ENCODE measurements around the gene CTSZ. TPM values are rescaled to one million over a fixed set of nuclear protein-coding genes. Genes with fewer than 3 reads are reported as not detected.
A peak's percentile ranks its signal among the peaks of the same experiment; 100 is the strongest.
"Not testable (repeated sequence)": the region's sequence is repeated elsewhere in the genome, so short reads cannot be mapped to it uniquely, and the experiment has no call there.

The CTSZ gene
- total RNA-seq, 3 donors from 2014 or later: 135 to 238 (median 181) TPM

DNA sequence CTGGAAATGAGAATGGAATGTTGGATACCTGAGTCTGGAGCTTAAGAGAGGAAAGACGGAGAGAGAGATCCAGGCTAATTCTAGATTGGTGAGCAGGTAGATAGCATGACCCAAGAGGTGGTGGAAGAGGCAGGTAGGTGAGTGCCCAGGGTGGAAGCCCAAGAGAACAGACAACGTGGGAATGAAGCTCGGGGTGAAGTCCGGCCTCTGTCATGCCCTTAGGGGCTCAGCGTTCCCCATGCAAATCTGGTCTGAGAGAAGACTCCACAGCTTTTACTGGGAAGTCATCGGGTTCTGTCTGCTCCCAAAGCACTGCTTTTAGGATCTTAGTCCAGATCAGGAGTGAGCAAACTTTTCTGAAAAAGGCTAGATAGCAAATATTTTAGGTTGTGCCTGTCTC lies 22.4 kb downstream of the CTSZ start:
- Histone ChIP-seq H3K4me3 (no peak overlapping the region), H3K27ac (peak overlapping the region; percentile 22 to 38), H3K4me1 (peaks cover 0 to 2% of the 10 kb centered on the region in 2 donors), H3K27me3 (no peaks in the 10 kb centered on the region), H3K9me3 (no peaks in the 10 kb centered on the region), H3K36me3 (no peaks in the 10 kb centered on the region)
- TF ChIP-seq, protein P1, sequence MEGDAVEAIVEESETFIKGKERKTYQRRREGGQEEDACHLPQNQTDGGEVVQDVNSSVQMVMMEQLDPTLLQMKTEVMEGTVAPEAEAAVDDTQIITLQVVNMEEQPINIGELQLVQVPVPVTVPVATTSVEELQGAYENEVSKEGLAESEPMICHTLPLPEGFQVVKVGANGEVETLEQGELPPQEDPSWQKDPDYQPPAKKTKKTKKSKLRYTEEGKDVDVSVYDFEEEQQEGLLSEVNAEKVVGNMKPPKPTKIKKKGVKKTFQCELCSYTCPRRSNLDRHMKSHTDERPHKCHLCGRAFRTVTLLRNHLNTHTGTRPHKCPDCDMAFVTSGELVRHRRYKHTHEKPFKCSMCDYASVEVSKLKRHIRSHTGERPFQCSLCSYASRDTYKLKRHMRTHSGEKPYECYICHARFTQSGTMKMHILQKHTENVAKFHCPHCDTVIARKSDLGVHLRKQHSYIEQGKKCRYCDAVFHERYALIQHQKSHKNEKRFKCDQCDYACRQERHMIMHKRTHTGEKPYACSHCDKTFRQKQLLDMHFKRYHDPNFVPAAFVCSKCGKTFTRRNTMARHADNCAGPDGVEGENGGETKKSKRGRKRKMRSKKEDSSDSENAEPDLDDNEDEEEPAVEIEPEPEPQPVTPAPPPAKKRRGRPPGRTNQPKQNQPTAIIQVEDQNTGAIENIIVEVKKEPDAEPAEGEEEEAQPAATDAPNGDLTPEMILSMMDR (IDR thresholded peaks at IDR 0.05): no peak
- TF ChIP-seq POLR2AphosphoS5 (IDR thresholded peaks at IDR 0.05): no peak
- TF ChIP-seq POLR2A (IDR thresholded peaks at IDR 0.05): no peak
- intact Hi-C loops (cut with DNase I; ENCODE audit: low total_unique reads): loop anchor here (5.0 to 10.0 kb wide), 2 partner anchors 58 to 90 kb away; partner anchors contain the start of gene PRELID3B
- DNase-seq (ENCODE audit: low spot score in 2 of 2): no peak

DNA sequence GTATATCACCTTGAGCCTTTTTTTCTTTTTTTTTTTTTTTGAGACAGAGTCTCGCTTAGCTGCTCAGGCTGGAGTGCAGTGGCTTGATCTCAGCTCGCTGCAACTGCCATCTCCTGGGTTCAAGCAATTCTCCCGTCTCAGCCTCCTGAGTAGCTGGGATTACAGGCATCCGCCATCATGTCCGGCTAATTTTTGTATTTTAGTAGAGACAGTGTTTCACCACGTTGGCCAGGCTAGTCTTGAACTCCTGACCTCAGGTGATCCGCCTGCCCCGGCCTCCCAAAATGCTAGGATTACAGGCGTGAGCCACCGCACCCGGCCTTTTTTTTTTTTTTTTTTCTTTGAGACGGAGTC lies 24.0 kb downstream of the CTSZ start:
- H3K4me3 ChIP-seq; DNase-seq (ENCODE audit: low spot score in 2 of 2); H3K27me3 ChIP-seq; H3K27ac ChIP-seq; H3K36me3 ChIP-seq; H3K4me1 ChIP-seq; H3K9me3 ChIP-seq: not testable (repeated sequence)
- intact Hi-C loops (cut with DNase I; ENCODE audit: low total_unique reads): loop anchor here (5.0 to 10.0 kb wide), 2 partner anchors 59 to 88 kb away; partner anchors contain the start of gene PRELID3B

DNA sequence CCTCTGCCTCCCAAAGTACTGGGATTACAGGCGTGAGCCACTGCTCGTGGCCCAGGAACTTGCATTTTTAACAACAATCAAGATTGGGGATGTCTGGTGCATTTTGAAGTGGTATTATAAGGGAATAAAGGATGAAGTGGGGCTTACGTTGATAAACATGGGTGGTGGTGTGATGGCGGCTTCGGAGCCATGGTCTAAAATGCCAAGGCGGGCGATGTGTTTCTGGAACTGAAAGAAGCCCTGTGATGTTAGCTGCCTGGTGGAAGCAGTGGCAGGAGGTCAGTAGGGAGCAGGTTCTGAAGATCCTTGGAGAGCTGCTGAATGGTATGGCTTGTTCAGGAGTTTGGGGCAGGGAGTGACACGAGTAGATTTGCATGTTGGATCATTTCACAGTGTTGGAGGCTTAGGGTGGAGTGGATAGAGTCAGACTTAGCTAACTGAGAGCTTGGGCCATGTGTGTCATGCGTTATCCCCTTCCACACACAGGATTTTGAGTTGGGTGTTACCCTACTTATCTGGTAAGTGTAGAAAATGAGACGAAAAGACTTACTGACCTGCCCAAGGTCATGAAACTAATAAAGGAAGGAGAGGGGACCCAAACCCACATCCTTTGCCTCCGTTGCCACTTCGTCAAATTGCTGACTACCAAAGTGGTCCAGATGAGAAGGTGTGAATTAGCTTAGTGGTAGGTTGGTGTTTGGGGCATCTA lies 24.5 kb downstream of the CTSZ start:
- intact Hi-C loops (cut with DNase I; ENCODE audit: low total_unique reads): loop anchor here (5.0 to 10.0 kb wide), 2 partner anchors 60 to 88 kb away; partner anchors contain the start of gene PRELID3B
- Histone ChIP-seq H3K4me3 (peak overlapping the region in 2 of 3 donors; percentile 78 to 79), H3K27ac (peak overlapping the region; percentile 10 to 89), H3K4me1 (peaks cover 0 to 2% of the 10 kb centered on the region in 2 donors), H3K27me3 (no peaks in the 10 kb centered on the region), H3K36me3 (no peaks in the 10 kb centered on the region), H3K9me3 (no peaks in the 10 kb centered on the region)
- TF ChIP-seq POLR2A (IDR thresholded peaks at IDR 0.05) (no peak), POLR2AphosphoS5 (IDR thresholded peaks at IDR 0.05) (no peak)
- TF ChIP-seq, protein P1 (IDR thresholded peaks at IDR 0.05): no peak
- no peak for DNase-seq (ENCODE audit: low spot score in 2 of 2)

DNA sequence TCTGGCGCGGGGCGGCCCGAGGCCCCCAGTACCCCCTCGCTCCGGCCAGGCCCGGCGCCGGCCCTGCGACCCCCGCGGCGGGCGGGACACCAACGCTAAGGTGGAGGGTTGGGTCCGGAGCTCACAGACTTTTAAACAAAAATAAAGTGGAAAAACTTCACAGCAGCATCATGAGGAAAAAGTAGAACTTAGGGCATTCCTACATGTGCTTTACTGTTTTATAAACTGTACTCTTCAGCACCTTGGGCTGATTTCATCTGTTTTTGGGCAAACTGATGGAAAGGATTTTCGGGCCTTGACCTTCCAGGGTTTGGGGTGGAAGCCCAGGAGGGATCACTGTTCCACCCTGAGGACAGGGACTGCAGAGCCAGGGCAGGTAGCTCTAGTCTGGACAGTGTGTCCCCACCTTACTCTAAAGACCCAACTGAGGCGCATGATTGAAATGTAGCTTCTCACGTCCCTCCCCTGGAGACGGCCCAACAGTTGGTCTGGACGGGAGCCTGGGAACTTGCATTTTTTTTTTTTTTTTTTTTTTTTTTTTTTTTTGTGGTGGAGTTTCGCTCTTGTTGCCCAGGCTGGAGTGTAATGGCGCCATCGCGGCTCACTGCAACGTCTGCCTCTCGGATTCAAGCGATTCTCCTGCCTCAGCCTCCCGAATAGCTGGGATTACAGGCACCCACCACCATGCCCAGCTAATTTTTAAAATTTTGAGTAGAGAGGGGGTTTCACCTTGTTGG lies 25.3 kb downstream of the CTSZ start:
- Histone ChIP-seq H3K4me1 (peaks cover 0 to 2% of the 10 kb centered on the region in 2 donors), H3K4me3 (peak overlapping the region; percentile 66 to 79 (median 78)), H3K9me3 (no peaks in the 10 kb centered on the region), H3K27me3 (no peaks in the 10 kb centered on the region), H3K27ac (peak overlapping the region; percentile 89 to 95), H3K36me3 (no peaks in the 10 kb centered on the region)
- TF ChIP-seq POLR2A (IDR thresholded peaks at IDR 0.05) (no peak), POLR2AphosphoS5 (IDR thresholded peaks at IDR 0.05) (no peak)
- TF ChIP-seq, protein P1 (IDR thresholded peaks at IDR 0.05): no peak
- DNase-seq (ENCODE audit: low spot score in 2 of 2): no peak
- intact Hi-C loops (cut with DNase I; ENCODE audit: low total_unique reads): loop anchor here (5.0 to 10.0 kb wide), 2 partner anchors 61 to 87 kb away; partner anchors contain the start of gene PRELID3B

DNA sequence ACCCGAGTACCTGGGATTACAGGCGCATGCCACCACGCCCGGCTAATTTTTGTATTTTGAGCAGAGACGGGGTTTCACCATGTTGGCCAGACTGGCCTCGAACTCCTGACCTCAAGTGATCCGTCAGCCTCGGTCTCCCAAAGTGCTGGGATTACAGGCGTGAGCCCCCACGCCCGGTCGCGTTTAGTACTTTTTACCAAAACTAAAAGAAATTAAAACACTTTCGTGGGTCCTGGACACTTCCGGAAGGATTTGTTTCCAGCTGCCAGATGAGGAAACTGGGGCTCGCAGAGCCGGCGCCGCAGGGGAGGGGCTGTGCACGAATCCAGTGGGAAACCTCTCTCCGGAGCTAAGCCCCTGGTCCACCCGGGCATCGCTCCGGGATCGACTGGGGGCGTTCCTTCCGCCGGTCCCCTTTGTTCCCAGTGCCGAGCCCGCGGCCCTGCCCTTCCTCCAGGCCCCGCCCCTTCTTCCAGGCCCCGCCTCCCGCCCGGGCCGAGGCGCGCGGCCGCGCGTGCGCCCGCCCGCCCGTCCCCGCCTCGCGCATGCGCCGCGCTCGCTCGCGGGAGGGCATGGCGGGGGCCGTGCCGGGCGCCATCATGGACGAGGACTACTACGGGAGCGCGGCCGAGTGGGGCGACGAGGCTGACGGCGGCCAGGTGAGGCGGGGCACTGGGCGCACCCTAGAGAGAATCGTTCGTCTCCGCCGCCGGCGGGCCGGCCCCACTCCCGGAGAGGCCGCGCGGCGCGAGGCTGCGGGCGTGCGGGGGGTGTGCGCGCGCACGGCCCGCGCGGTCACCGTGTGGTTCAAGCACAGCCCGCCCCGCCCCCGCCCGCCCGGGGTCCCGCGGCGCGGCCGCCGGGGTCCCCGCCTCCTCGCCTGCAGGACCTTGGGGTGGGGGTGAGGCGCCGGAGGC lies 26.1 kb downstream of the CTSZ start, which contains the start of gene NELFCD:
TSS of gene NELFCD (plus strand) at position 546 of the 917 bp plus-strand sequence. CDS start at position 600, 54 bp downstream.
- Histone ChIP-seq H3K27me3 (no peaks in the 10 kb centered on the region), H3K27ac (peak within 1 kb of the TSS; percentile 89 to 95), H3K9me3 (peaks cover 3 to 4% of the 10 kb centered on the region in 2 donors), H3K4me3 (peak within 1 kb of the TSS; percentile 66 to 79 (median 78)), H3K36me3 (no peaks in the 10 kb centered on the region), H3K4me1 (peaks cover 0 to 2% of the 10 kb centered on the region in 2 donors)
- peak; percentile 33 to 84 (median 36) for TF ChIP-seq POLR2AphosphoS5 (IDR thresholded peaks at IDR 0.05)
- TF ChIP-seq POLR2A (IDR thresholded peaks at IDR 0.05): no peak
- TF ChIP-seq, protein P1 (IDR thresholded peaks at IDR 0.05): no peak
- intact Hi-C loops (cut with DNase I; ENCODE audit: low total_unique reads): loop anchor here (5.0 to 10.0 kb wide), 2 partner anchors 61 to 86 kb away; partner anchors contain the start of gene PRELID3B
- peak; percentile 76 to 84 for DNase-seq (ENCODE audit: low spot score in 2 of 2)
